GM23248 (cell line): ENCODE measurements around the gene PSMG4.

Source experiments
- EZH2 ChIP-seq: fragments of 200-600 bp; sonication (generic); IDR thresholded peaks from 2 replicates; pipeline ENCODE4 v1.6.1; 2018; ENCODE audit warnings: antibody characterized with exemption, mild to moderate bottlenecking; ENCODE audit not compliant: insufficient read depth, poor library complexity, severe bottlenecking
- EZH2phosphoT487 ChIP-seq: fragments of 200-600 bp; sonication (generic); IDR thresholded peaks from 2 replicates; pipeline ENCODE4 v1.6.1; 2018; ENCODE audit warnings: antibody characterized with exemption, moderate library complexity, mild to moderate bottlenecking, low read depth; ENCODE audit not compliant: insufficient read depth

GRCh38 chr6:3222506-3223038, 36.2 kb upstream of the PSMG4 start:
- TF ChIP-seq EZH2: no peak
- no peak for TF ChIP-seq EZH2phosphoT487
